Natural killer cell (primary cell): ENCODE measurements around the gene CHRM5. TPM values are rescaled to one million over a fixed set of nuclear protein-coding genes. Genes with fewer than 3 reads are reported as not detected.

Experiments used
- ATAC-seq, 3 donors: fragments of 150-1000 bp in 2 of 3; fragments of 200-7000 bp in 1 of 3; cut with Tn5 transposase; 1 replicate in 1 of 3; 2 replicates in 2 of 3; pipeline ENCODE4 v1.10.0; 2021; ENCODE audit warnings: mild to moderate bottlenecking in 2 of 3, moderate library complexity in 2 of 3
- DNase-seq, 2 donors: peaks; one replicate each; pipeline versions ENCODE4 v3.0.0 to v3.0.0-alpha.2; 2013 to 2021; ENCODE audit warnings: mixed read lengths in 1 of 2
- H3K27ac ChIP-seq: one replicate; pipeline ENCODE4 v1.5.1; 2013; ENCODE audit warnings: mild to moderate bottlenecking, low read length
- H3K27me3 ChIP-seq: one replicate; pipeline ENCODE4 v1.6.1; 2013; ENCODE audit warnings: low read length; ENCODE audit not compliant: control insufficient read depth, insufficient read depth
- H3K36me3 ChIP-seq: one replicate; pipeline ENCODE4 v1.6.1; 2013; ENCODE audit warnings: low read length; ENCODE audit not compliant: control insufficient read depth, insufficient read depth
- H3K4me1 ChIP-seq: one replicate; pipeline ENCODE4 v1.6.1; 2013; ENCODE audit warnings: low read length; ENCODE audit not compliant: control insufficient read depth, insufficient read depth
- H3K4me3 ChIP-seq: one replicate; pipeline ENCODE4 v1.5.1; 2013; ENCODE audit warnings: low read length
- H3K9me3 ChIP-seq: one replicate; pipeline ENCODE4 v1.6.1; 2013; ENCODE audit warnings: low read length; ENCODE audit not compliant: control insufficient read depth, insufficient read depth
- H3K27ac Mint-ChIP-seq, 2 donors: one replicate each; pipeline ENCODE4 v1.8.0; 2022; ENCODE audit warnings: mild to moderate bottlenecking in 2 of 2, mixed read lengths in 2 of 2, moderate library complexity in 1 of 2
- H3K27me3 Mint-ChIP-seq, 2 donors: one replicate each; pipeline ENCODE4 v1.8.0; 2022; ENCODE audit warnings: low read depth in 2 of 2, mixed read lengths in 2 of 2
- H3K36me3 Mint-ChIP-seq: one replicate; pipeline ENCODE4 v1.8.0; 2022; ENCODE audit warnings: mixed read lengths
- H3K4me1 Mint-ChIP-seq, 2 donors: one replicate each; pipeline ENCODE4 v1.8.0; 2022; ENCODE audit warnings: mixed read lengths in 2 of 2
- H3K4me3 Mint-ChIP-seq: one replicate; pipeline ENCODE4 v1.8.0; 2022; ENCODE audit warnings: mild to moderate bottlenecking, moderate library complexity, mixed read lengths
- H3K9me3 Mint-ChIP-seq, 2 donors: one replicate each; pipeline ENCODE4 v1.8.0; 2022; ENCODE audit warnings: mixed read lengths in 2 of 2
- CTCF ChIP-seq: fragments of 200-600 bp; IDR thresholded peaks from one replicate; pipeline ENCODE4 v1.8.0; 2022; ENCODE audit warnings: antibody characterized with exemption
- WGBS: methylation state at CpG from one replicate; pipeline ENCODE4 v1.1.7; 2013; ENCODE audit warnings: missing lambda C conversion rate; ENCODE audit not compliant: insufficient coverage; 5-methylcytosine and 5-hydroxymethylcytosine counted together
- intact Hi-C: fragments of 100-400 bp; cut with micrococcal nuclease; formaldehyde crosslinking; loops from one replicate; pipeline ENCODE4 v1.14.2; 2022
- total RNA-seq, 4 donors: library from RNA; stranded (reverse); fragments of 120-200 nt in 1 of 4; gene quantifications; one replicate each; pipeline versions ENCODE4 v1.2.3 to v1.2.4, GENCODE V29; 2013 to 2022

CHRM5 gene
- total RNA-seq, 3 donors from 2014 or later (not counting 1 experiment from before 2014, with no cell fraction given), result 0.12 TPM; not detected in 2

- Mint-ChIP-seq H3K27me3 (no peaks in the 10 kb centered on the region), H3K36me3 (no peaks in the 10 kb centered on the region), H3K4me1 (peaks cover 0 to 5% of the 10 kb centered on the region in 2 donors), H3K9me3 (no peaks in the 10 kb centered on the region), H3K27ac (no peak overlapping the region), H3K4me3 (no peak overlapping the region)
- DNase-seq (no peak), ATAC-seq (no peak)
- Histone ChIP-seq H3K27me3 (no peaks in the 10 kb centered on the region), H3K4me1 (no peaks in the 10 kb centered on the region), H3K27ac (no peak overlapping the region), H3K36me3 (no peaks in the 10 kb centered on the region), H3K4me3 (no peak overlapping the region), H3K9me3 (no peaks in the 10 kb centered on the region)
- 97% methylated on average over 3 of the region's 3 CpGs for WGBS
- no peak for TF ChIP-seq CTCF
- intact Hi-C loops, result no loop called here
Observed at GRCh38 chr15:33960549-33960935, 7.8 kb upstream of the CHRM5 start.

DNA sequence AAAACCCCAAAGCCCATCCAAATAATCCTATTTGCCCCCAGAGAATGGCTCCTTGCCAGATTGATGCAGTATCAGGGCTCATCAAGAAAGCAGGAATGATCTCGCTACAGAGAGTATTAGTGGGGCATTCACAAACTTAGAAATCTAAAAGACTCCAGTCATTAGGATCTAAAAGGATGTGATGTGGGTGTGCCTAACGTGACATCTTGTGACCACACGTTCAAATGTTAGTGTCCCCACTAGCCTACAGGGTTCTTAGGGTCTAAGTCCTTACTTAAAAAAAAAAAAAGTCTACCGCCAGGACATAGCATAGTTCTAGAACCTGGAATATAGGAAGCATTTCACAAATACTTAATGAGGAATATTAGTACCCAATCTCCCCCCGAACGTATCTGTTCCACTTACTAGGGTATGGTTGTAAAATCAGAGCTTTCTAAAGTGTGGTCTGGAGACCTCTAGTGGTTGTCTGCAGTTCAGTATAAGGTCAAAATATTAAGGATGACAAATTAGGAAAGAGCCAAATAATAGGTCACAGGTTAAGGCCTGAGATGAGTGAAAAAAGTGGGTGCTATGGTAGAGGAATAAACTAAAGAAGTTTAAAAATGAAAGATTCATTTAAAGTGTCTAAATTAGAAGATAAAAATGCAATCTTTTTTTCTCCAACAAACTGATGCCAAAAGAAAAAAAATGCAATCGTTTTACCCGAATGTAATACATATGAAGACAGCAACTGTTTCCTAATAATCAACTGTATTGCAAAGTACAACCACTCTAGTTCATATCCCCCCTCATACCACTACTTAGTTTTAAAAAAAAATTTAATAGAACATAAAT lies 4.2 kb upstream of the CHRM5 start:
- Mint-ChIP-seq H3K9me3 (no peaks in the 10 kb centered on the region), H3K36me3 (no peaks in the 10 kb centered on the region), H3K27ac (no peak overlapping the region), H3K4me1 (peaks cover 0 to 5% of the 10 kb centered on the region in 2 donors), H3K4me3 (no peak overlapping the region), H3K27me3 (no peaks in the 10 kb centered on the region)
- no peaks in the 10 kb centered on the region for H3K9me3 ChIP-seq
- WGBS, result 71% methylated on average over 4 of the region's 8 CpGs
- no peak overlapping the region for H3K4me3 ChIP-seq
- no peak for TF ChIP-seq CTCF
- DNase-seq (peak in 1 of 2 donors; percentile 4), ATAC-seq (no peak)
- H3K36me3 ChIP-seq, result no peaks in the 10 kb centered on the region
- H3K4me1 ChIP-seq, result no peaks in the 10 kb centered on the region
- H3K27ac ChIP-seq, result no peak overlapping the region
- H3K27me3 ChIP-seq, result no peaks in the 10 kb centered on the region
- intact Hi-C loops, result no loop called here

DNA sequence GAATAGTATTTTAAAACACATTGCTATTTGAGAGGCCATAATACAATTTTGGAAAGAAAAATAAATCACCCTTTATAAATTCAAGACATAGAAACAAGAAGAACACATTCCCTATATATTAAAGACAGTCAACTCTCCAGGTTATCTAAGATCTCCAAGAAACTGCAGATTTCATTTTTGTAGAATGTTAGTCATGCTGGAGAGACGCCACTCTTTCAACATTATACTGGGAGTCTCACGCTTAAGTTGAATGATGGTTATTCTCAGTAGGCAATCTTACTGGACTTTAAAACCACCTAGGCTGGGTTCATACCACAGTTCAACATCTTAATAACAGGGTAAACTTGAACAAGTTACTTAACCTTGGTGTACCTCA lies 3.6 kb upstream of the CHRM5 start:
- WGBS, result no CpG with 5 or more reads among the region's 2 CpGs
- H3K27me3 ChIP-seq, result no peaks in the 10 kb centered on the region
- Mint-ChIP-seq H3K4me3 (no peak overlapping the region), H3K4me1 (no peaks in the 10 kb centered on the region), H3K9me3 (no peaks in the 10 kb centered on the region), H3K27ac (no peak overlapping the region), H3K27me3 (no peaks in the 10 kb centered on the region), H3K36me3 (no peaks in the 10 kb centered on the region)
- no peaks in the 10 kb centered on the region for H3K9me3 ChIP-seq
- H3K4me1 ChIP-seq, result no peaks in the 10 kb centered on the region
- TF ChIP-seq CTCF, result no peak
- H3K4me3 ChIP-seq, result no peak overlapping the region
- no peaks in the 10 kb centered on the region for H3K36me3 ChIP-seq
- no peak overlapping the region for H3K27ac ChIP-seq
- intact Hi-C loops, result no loop called here
- DNase-seq (no peak), ATAC-seq (no peak)

DNA sequence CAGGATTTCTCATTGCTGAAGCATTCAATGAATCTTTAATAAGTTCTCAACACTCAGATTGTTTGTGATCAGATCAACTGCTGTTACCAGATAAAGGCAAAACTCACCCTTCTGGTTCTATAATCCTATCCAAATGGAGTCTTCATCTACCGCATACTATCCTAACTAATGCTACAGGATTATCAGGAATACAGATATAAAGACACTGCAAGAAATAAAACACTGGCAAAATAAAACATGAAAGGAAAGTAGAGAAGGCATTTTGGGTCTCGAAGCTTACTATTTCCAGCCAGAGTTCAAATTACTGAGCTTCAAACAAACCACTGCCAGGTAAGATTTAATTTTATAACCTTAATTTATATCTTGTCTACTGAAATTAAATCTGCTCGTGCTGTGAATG lies 524 bp downstream of the CHRM5 start:
- no peaks in the 10 kb centered on the region for H3K36me3 ChIP-seq
- 100% methylated on average over 1 of the region's 3 CpGs for WGBS
- no peak overlapping the region for H3K27ac ChIP-seq
- H3K27me3 ChIP-seq, result no peaks in the 10 kb centered on the region
- Mint-ChIP-seq H3K27me3 (no peaks in the 10 kb centered on the region), H3K9me3 (no peaks in the 10 kb centered on the region), H3K4me3 (no peak overlapping the region), H3K4me1 (peaks cover 0 to 5% of the 10 kb centered on the region in 2 donors), H3K27ac (no peak overlapping the region), H3K36me3 (no peaks in the 10 kb centered on the region)
- no peak overlapping the region for H3K4me3 ChIP-seq
- intact Hi-C loops, result no loop called here
- no peaks in the 10 kb centered on the region for H3K9me3 ChIP-seq
- H3K4me1 ChIP-seq, result no peaks in the 10 kb centered on the region
- TF ChIP-seq CTCF, result no peak
- DNase-seq (no peak), ATAC-seq (no peak)
